ENCODE measurements around the gene ATF5. TPM values are rescaled to one million over a fixed set of nuclear protein-coding genes. Genes with fewer than 3 reads are reported as not detected.
"Not testable (repeated sequence)": the region's sequence is repeated elsewhere in the genome, so short reads cannot be mapped to it uniquely, and the experiment has no call there.

Gene ATF5
- total RNA-seq, 1 donor from 2014 or later = 18.1 TPM

DNA sequence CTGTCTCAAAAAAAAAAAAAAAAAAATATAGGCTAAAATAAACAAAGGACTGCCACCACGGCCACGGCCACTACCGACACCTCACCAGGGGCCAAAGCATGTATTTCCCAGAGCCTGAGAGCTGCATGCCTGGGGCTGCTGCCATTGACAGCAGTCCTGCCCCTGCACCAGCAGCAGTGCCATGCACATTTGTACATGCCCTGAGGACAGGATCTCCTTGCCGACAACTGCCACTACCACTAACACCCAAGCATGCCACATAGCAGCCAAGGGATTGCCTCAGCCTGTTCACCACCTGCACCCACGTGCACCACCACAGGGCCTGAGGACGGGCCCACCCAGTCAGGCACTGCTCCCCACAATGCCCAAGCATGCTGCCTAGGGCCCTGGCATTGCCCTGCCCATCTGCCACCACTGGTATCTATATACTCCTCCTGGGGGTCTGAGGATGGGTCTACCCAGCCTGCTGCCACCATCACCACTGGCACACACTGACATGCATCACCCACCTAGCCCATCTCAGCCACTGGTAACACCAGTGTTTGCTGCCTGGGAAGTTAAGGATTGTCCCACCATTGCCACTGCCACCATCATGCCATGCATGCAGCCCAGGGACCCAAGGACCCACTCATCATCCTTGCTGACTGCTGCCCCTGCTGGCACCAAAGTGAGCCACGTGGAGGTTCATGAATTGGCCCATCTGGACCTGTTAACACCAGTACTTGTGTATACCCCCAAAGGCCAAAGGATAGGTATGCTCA, 10.9 kb downstream of the ATF5 start:
- TF ChIP-seq, protein P1, sequence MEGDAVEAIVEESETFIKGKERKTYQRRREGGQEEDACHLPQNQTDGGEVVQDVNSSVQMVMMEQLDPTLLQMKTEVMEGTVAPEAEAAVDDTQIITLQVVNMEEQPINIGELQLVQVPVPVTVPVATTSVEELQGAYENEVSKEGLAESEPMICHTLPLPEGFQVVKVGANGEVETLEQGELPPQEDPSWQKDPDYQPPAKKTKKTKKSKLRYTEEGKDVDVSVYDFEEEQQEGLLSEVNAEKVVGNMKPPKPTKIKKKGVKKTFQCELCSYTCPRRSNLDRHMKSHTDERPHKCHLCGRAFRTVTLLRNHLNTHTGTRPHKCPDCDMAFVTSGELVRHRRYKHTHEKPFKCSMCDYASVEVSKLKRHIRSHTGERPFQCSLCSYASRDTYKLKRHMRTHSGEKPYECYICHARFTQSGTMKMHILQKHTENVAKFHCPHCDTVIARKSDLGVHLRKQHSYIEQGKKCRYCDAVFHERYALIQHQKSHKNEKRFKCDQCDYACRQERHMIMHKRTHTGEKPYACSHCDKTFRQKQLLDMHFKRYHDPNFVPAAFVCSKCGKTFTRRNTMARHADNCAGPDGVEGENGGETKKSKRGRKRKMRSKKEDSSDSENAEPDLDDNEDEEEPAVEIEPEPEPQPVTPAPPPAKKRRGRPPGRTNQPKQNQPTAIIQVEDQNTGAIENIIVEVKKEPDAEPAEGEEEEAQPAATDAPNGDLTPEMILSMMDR (conservative IDR thresholded peaks at IDR 0.05) = peak; percentile 21
- H3K4me1 Mint-ChIP-seq (ENCODE audit: unreplicated experiment) = no peaks in the 10 kb centered on the region
- no peak overlapping the region for H3K4me3 Mint-ChIP-seq
- DNase-seq (ENCODE audit: extremely low spot score, unreplicated experiment) = no peak
- peaks cover 7% of the 10 kb centered on the region for H3K27me3 Mint-ChIP-seq
- no peak overlapping the region for H3K27ac Mint-ChIP-seq
- H3K36me3 Mint-ChIP-seq = no peaks in the 10 kb centered on the region
- no peaks in the 10 kb centered on the region for H3K9me3 Mint-ChIP-seq

DNA sequence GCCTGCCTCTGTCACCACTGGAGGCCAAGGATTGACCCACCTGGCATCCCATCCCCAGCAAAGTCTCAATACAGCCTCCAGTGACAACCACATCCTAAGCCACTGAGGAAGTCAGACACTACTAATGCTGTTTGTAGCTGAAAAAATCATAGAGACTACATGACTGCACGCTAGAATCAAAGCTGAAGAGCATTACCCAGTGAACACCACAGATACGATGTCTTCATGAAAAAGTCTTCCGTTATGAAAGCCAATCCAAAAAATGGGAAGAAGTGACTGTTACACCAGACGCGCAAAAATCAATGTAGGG, 11.4 kb downstream of the ATF5 start:
- H3K9me3 Mint-ChIP-seq = no peaks in the 10 kb centered on the region
- DNase-seq (ENCODE audit: extremely low spot score, unreplicated experiment) = no peak
- TF ChIP-seq, protein P1 (conservative IDR thresholded peaks at IDR 0.05) = no peak
- H3K27ac Mint-ChIP-seq = no peak overlapping the region
- peaks cover 7% of the 10 kb centered on the region for H3K27me3 Mint-ChIP-seq
- H3K4me3 Mint-ChIP-seq = no peak overlapping the region
- no peaks in the 10 kb centered on the region for H3K4me1 Mint-ChIP-seq (ENCODE audit: unreplicated experiment)
- H3K36me3 Mint-ChIP-seq = no peaks in the 10 kb centered on the region

DNA sequence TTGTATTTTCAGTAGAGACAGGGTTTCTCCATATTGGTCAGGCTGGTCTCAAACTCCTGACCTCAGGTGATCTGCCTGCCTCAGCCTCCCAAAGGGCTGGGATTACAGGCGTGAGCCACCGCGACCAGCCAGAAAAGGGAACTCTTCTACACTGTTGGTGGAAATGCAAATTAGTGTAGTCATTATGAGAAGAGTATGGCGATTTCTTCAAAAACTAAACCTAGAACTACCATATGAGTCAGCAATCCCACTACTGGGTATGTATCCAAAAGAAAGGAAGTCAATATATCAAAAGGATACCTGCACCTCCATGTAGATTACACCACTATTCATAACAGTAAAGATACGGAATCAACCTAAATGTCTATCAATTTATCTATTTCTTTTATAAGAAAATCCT, 15.6 kb downstream of the ATF5 start:
- DNase-seq (ENCODE audit: extremely low spot score, unreplicated experiment); H3K27me3 Mint-ChIP-seq; H3K4me3 Mint-ChIP-seq; H3K27ac Mint-ChIP-seq; H3K4me1 Mint-ChIP-seq (ENCODE audit: unreplicated experiment); H3K36me3 Mint-ChIP-seq; H3K9me3 Mint-ChIP-seq: not testable (repeated sequence)

DNA sequence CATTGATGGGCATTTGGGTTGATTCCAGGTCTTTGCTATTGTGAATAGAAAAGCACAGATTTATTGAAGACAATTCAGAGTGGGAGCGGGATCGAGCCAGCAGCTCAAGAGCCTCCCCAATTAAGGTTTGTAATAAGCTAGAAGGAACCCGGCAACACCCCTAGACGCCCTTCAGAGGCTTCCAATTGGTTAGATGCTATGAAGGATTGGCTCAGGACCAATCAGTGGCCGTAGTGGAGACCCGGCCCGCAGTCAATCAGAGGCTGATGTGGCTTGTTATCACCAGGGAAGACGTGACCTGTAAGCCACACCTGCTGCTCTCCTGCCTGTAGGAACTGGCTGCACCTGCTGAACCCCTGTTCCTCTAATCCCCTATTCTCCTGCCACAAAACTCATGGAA, 17.4 kb downstream of the ATF5 start:
- Mint-ChIP-seq H3K27ac (no peak overlapping the region), H3K36me3 (no peaks in the 10 kb centered on the region), H3K9me3 (no peaks in the 10 kb centered on the region), H3K4me1 (ENCODE audit: unreplicated experiment) (no peaks in the 10 kb centered on the region), H3K27me3 (peaks cover 4% of the 10 kb centered on the region), H3K4me3 (no peak overlapping the region)
- TF ChIP-seq, protein P1 (conservative IDR thresholded peaks at IDR 0.05) = no peak
- no peak for DNase-seq (ENCODE audit: extremely low spot score, unreplicated experiment)

DNA sequence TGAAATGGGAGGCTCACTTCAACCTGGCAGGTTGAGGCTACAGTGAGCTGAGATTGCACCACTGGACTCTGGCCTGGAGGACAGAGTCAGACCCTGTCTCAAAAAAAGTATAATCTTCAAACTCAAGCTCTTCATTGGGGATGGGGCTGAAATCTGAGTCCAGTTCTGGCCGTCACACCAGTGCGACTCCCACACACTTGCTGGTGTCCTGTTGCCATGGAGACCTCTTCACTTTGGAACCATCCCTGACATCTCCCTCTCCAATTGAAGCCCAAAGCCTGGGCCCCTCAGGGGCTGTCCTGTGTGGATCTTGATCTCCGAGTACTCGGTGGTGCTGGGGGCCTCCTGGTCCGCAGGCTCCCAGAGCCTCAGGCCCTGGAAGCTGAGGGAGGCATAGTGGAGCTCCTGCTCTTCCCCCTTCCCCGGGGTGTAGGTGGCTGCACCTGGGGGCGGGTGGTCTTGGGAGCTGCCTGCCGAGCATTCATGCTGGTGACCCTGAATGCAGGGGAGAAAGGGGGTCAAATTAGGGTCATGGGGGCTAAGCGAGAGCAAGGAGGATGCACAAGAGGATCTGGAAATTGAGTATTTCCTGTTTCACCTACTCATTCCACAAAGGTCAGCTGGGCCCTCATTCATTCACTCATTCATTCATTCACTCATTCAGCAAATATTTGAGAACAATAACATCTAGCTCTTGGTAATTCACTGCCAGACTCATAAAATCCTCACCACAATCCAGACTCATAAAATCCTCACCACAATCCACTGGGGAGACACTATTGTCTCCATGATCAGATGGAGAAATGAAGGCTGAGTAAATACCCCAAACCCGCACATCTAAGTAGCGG, 21.0 kb downstream of the ATF5 start:
- DNase-seq (ENCODE audit: extremely low spot score, unreplicated experiment) = no peak
- TF ChIP-seq, protein P1 (conservative IDR thresholded peaks at IDR 0.05) = no peak
- peaks cover 19% of the 10 kb centered on the region for H3K4me1 Mint-ChIP-seq (ENCODE audit: unreplicated experiment)
- no peaks in the 10 kb centered on the region for H3K9me3 Mint-ChIP-seq
- H3K4me3 Mint-ChIP-seq = no peak overlapping the region
- H3K36me3 Mint-ChIP-seq = no peaks in the 10 kb centered on the region
- no peaks in the 10 kb centered on the region for H3K27me3 Mint-ChIP-seq
- H3K27ac Mint-ChIP-seq = no peak overlapping the region

DNA sequence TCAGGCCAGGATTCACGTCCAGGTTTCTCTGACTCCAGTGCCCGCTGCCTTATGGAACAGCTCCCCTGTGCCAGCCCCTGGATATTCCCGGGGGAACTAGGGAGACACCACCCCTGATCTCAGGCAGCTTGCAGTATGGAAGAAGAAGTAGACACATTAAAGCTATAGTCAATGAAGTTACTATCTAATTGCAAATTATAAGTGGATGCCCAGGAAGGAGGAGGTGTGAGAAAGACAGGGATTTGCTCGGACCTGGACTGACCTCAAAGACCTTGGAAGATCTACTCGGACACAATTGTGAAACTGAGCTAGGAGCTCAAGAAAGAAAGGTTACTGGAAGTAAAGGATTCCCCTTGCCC, 21.6 kb downstream of the ATF5 start:
- TF ChIP-seq, protein P1 (conservative IDR thresholded peaks at IDR 0.05) = no peak
- Mint-ChIP-seq H3K36me3 (no peaks in the 10 kb centered on the region), H3K4me1 (ENCODE audit: unreplicated experiment) (peaks cover 24% of the 10 kb centered on the region), H3K4me3 (no peak overlapping the region), H3K27me3 (no peaks in the 10 kb centered on the region), H3K9me3 (no peaks in the 10 kb centered on the region), H3K27ac (no peak overlapping the region)
- DNase-seq (ENCODE audit: extremely low spot score, unreplicated experiment) = no peak

Measured in type B pancreatic cell (in vitro differentiated cells).